ENCODE data around the gene ANKRD16. TPM values are rescaled to one million over a fixed set of nuclear protein-coding genes. Genes with fewer than 3 reads are reported as not detected.

Gene ANKRD16
- polyA plus RNA-seq, 1 donor from 2014 or later = 14.2 TPM

DNA sequence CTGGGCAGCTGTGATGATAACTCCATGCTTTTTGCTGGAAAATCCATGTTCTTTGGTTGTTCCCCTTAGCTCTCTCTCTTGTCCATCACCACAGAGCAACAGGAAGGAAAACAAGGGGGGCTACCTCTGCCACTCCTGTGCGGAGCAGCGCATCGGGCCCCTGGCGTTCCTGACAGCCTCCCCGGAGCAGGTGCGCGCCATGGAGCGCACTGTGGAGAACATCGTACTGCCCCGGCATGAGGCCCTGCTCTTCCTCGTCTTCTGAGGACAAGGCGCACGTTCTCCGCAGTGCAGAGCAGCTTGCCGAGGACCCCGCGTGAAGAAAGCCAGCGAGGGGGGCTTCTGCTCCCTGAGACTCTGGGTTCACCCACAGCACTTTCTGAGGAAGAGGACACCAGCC lies 47.3 kb upstream of the ANKRD16 start:
- no peak overlapping the region for H2AFZ ChIP-seq (ENCODE audit: low read depth, low read length)
- no peaks in the 10 kb centered on the region for H3K36me3 ChIP-seq (ENCODE audit: insufficient read depth, low read length)
- no peak for TF ChIP-seq TAF1 (IDR thresholded peaks at IDR 0.05; ENCODE audit: low read depth)
- TF ChIP-seq, protein P1, sequence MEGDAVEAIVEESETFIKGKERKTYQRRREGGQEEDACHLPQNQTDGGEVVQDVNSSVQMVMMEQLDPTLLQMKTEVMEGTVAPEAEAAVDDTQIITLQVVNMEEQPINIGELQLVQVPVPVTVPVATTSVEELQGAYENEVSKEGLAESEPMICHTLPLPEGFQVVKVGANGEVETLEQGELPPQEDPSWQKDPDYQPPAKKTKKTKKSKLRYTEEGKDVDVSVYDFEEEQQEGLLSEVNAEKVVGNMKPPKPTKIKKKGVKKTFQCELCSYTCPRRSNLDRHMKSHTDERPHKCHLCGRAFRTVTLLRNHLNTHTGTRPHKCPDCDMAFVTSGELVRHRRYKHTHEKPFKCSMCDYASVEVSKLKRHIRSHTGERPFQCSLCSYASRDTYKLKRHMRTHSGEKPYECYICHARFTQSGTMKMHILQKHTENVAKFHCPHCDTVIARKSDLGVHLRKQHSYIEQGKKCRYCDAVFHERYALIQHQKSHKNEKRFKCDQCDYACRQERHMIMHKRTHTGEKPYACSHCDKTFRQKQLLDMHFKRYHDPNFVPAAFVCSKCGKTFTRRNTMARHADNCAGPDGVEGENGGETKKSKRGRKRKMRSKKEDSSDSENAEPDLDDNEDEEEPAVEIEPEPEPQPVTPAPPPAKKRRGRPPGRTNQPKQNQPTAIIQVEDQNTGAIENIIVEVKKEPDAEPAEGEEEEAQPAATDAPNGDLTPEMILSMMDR (IDR thresholded peaks at IDR 0.05; ENCODE audit: poor library complexity, severe bottlenecking) = no peak
- TF ChIP-seq POLR2AphosphoS5 (IDR thresholded peaks at IDR 0.05) = no peak
- TF ChIP-seq EZH2 (IDR thresholded peaks at IDR 0.05; ENCODE audit: borderline replicate concordance, insufficient read depth, low read length, poor library complexity, severe bottlenecking) = no peak
- TF ChIP-seq SMC3 (conservative IDR thresholded peaks at IDR 0.05; ENCODE audit: poor library complexity) = no peak
- no peak for TF ChIP-seq RAD21 (conservative IDR thresholded peaks at IDR 0.05)
- TF ChIP-seq MXI1 (conservative IDR thresholded peaks at IDR 0.05; ENCODE audit: poor library complexity, severe bottlenecking) = no peak
- TF ChIP-seq, protein P2, sequence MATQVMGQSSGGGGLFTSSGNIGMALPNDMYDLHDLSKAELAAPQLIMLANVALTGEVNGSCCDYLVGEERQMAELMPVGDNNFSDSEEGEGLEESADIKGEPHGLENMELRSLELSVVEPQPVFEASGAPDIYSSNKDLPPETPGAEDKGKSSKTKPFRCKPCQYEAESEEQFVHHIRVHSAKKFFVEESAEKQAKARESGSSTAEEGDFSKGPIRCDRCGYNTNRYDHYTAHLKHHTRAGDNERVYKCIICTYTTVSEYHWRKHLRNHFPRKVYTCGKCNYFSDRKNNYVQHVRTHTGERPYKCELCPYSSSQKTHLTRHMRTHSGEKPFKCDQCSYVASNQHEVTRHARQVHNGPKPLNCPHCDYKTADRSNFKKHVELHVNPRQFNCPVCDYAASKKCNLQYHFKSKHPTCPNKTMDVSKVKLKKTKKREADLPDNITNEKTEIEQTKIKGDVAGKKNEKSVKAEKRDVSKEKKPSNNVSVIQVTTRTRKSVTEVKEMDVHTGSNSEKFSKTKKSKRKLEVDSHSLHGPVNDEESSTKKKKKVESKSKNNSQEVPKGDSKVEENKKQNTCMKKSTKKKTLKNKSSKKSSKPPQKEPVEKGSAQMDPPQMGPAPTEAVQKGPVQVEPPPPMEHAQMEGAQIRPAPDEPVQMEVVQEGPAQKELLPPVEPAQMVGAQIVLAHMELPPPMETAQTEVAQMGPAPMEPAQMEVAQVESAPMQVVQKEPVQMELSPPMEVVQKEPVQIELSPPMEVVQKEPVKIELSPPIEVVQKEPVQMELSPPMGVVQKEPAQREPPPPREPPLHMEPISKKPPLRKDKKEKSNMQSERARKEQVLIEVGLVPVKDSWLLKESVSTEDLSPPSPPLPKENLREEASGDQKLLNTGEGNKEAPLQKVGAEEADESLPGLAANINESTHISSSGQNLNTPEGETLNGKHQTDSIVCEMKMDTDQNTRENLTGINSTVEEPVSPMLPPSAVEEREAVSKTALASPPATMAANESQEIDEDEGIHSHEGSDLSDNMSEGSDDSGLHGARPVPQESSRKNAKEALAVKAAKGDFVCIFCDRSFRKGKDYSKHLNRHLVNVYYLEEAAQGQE (IDR thresholded peaks at IDR 0.05; ENCODE audit: borderline replicate concordance) = no peak
- no peak for TF ChIP-seq EP300 (conservative IDR thresholded peaks at IDR 0.05; ENCODE audit: poor library complexity, severe bottlenecking)
- H3K4me3 ChIP-seq (ENCODE audit: low read length) = no peak overlapping the region
- no peaks in the 10 kb centered on the region for H3K9me2 ChIP-seq (ENCODE audit: insufficient read depth, low read length)
- H3K9me3 ChIP-seq (ENCODE audit: low read length) = no peaks in the 10 kb centered on the region
- H4K20me1 ChIP-seq (ENCODE audit: insufficient read depth) = no peaks in the 10 kb centered on the region
- no peak overlapping the region for H3K27ac ChIP-seq (ENCODE audit: low read length)
- H3K4me2 ChIP-seq (ENCODE audit: low read length) = no peak overlapping the region
- H3K79me2 ChIP-seq (replicated peaks; ENCODE audit: insufficient read depth, low read length) = no peaks in the 10 kb centered on the region
- no peak overlapping the region for H3K9ac ChIP-seq (ENCODE audit: low read length)
- H3F3A ChIP-seq (ENCODE audit: insufficient read depth, low read length, poor library complexity, severe bottlenecking) = no peaks in the 10 kb centered on the region
- no peaks in the 10 kb centered on the region for H3K27me3 ChIP-seq (ENCODE audit: insufficient read depth, low read depth, low read length)

DNA sequence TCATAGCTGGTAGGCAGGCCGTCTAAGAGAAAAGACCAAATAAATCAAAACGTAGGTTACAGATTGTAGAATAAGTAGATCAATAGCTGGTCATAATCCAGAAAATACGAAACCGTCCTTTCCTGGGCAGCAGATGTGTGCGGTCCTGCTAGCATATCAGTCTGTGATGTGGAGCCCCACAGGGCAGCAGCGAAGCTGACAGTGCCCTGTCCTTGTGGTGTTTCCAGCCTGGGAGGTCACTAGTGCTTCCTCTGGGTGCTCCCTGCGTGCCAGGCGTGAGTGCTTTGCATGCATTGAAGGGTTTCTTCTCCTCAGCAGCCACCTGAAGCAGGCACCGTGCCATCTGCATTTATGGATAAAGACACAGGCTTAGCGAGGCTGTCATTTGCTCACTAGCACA lies 45.9 kb upstream of the ANKRD16 start:
- H3K27ac ChIP-seq (ENCODE audit: low read length) = no peak overlapping the region
- H3F3A ChIP-seq (ENCODE audit: insufficient read depth, low read length, poor library complexity, severe bottlenecking) = no peaks in the 10 kb centered on the region
- H3K36me3 ChIP-seq (ENCODE audit: insufficient read depth, low read length) = no peaks in the 10 kb centered on the region
- H3K4me2 ChIP-seq (ENCODE audit: low read length) = no peak overlapping the region
- no peak overlapping the region for H3K4me3 ChIP-seq (ENCODE audit: low read length)
- H3K9ac ChIP-seq (ENCODE audit: low read length) = no peak overlapping the region
- no peaks in the 10 kb centered on the region for H3K9me3 ChIP-seq (ENCODE audit: low read length)
- H3K9me2 ChIP-seq (ENCODE audit: insufficient read depth, low read length) = no peaks in the 10 kb centered on the region
- H2AFZ ChIP-seq (ENCODE audit: low read depth, low read length) = no peak overlapping the region
- no peaks in the 10 kb centered on the region for H3K79me2 ChIP-seq (replicated peaks; ENCODE audit: insufficient read depth, low read length)
- H4K20me1 ChIP-seq (ENCODE audit: insufficient read depth) = no peaks in the 10 kb centered on the region
- TF ChIP-seq SMC3 (conservative IDR thresholded peaks at IDR 0.05; ENCODE audit: poor library complexity) (no peak), TAF1 (IDR thresholded peaks at IDR 0.05; ENCODE audit: low read depth) (no peak), EZH2 (IDR thresholded peaks at IDR 0.05; ENCODE audit: borderline replicate concordance, insufficient read depth, low read length, poor library complexity, severe bottlenecking) (no peak), MXI1 (conservative IDR thresholded peaks at IDR 0.05; ENCODE audit: poor library complexity, severe bottlenecking) (no peak), RAD21 (conservative IDR thresholded peaks at IDR 0.05) (no peak), EP300 (conservative IDR thresholded peaks at IDR 0.05; ENCODE audit: poor library complexity, severe bottlenecking) (no peak), POLR2AphosphoS5 (IDR thresholded peaks at IDR 0.05) (no peak)
- TF ChIP-seq, protein P2 (IDR thresholded peaks at IDR 0.05; ENCODE audit: borderline replicate concordance) = no peak
- TF ChIP-seq, protein P1 (IDR thresholded peaks at IDR 0.05; ENCODE audit: poor library complexity, severe bottlenecking) = no peak
- H3K27me3 ChIP-seq (ENCODE audit: insufficient read depth, low read depth, low read length) = no peaks in the 10 kb centered on the region
